Activated T-cell treated with anti-CD3 and anti-CD28 coated beads for 48 hours (primary cell): ENCODE results near the gene SLC25A25.
"Not testable (repeated sequence)": the region's sequence is repeated elsewhere in the genome, so short reads cannot be mapped to it uniquely, and the experiment has no call there.

Experiments used
- DNase-seq: peaks from one replicate; pipeline ENCODE4 v3.0.0-alpha.2; 2020; ENCODE audit warnings: low read depth

SLC25A25 gene

DNA sequence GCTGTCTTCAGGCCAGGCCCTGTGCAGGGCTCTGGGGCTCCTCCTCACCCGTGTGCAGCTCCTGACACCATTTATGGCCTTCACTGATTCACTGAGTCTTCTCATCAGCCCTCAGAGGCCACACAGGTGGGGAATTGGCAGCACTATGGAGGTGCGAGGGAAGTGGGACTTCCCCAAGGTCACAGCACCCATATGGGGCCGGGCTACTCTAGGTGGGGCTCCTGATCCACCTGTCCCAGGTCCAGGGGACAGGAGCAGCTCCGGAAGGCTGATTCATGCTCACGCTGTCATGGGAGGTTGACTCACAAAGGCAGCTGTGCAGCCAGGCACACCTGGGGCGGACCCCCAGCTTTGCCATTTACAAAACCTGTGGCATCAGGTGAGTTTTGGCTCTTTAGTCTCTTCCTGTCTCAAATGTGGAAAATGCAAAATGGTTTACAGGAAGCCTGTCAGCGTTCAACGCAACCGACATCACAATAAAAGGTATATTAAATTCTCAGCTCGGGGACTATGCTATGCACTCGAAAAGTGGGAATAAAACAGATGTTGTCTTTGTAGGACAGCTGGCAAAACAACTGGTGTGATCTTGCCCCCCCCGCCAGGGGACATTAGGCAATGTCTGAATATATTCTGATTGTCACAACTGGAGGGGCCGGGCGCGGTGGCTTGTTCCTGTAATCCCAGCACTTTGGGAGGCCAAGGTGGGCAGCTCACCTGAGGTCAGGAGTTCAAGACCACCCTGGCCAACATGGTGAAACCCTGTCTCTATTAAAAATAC, 15.9 kb upstream of the SLC25A25 start:
- no peak for DNase-seq

DNA sequence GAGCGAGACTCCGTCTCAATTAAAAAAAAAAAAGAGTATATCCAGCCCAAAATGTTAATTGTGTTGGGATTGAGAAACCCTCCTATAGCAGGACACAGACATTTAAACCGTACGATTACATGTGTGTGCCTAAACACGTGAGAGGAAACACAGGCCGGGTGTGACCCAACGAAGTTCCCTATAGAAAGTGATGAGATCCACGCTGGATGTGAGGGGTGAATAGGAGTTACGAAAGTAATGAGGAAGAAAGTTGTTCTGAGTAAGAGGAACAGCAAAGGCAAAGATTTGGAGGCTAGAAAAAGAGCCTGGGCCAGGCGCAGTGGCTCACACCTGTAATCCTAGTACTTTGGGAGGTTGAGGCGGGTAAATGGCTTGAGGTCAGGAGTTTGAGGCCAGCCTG, 14.5 kb upstream of the SLC25A25 start:
- no peak for DNase-seq

DNA sequence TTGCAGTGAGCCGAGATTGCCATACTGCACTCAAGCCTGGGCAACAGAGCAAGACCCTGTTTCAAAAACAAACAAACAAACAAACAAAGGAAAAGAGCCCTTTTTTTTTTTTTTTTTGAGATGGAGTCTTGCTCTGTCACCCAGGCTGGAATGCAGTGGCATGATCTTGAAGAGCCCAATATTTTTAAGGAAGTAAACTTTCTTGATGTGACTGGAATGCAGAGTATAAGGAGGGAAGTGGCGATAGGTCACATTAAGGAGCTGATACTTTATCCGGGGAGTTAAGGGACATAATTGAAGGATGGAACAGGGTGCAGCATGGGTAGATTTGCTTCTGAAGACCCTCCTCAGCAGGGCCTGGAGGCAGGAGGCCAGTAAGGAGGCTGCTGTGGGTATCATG, 13.9 kb upstream of the SLC25A25 start:
- no peak for DNase-seq

DNA sequence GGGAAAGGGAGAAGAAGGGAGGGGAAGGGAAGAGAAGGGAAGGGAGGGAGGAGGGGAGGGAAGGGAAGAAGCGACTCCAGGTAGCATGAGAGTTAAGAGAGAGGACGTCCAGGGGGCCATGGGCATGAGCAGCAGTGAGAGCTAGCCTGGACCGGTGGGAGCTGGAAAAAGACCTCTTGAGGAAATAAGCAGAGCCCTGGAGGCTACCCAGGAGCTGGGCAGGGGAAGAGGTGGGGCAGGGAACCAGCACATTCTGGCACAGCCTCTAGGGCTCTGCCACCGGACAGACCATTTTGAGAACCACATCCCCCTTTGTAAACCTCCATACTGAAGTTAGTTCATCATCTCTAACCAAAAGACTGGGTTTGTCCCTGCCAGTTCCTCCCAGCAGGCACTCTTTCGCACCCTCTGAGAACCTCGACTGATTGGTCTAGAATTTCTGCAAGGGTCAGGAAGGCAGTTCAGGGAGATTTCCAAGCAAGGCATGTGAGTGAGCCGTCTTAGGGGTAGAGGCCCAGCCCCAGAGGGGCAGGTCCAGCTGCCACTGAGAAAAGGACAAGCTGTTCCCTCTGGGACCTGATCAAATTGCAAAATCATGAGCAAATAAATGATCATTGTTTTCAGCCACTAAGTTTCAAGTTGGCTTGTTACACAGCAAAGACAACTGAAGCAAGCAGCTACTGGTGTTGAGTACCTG, 12.5 kb upstream of the SLC25A25 start:
- DNase-seq = no peak

DNA sequence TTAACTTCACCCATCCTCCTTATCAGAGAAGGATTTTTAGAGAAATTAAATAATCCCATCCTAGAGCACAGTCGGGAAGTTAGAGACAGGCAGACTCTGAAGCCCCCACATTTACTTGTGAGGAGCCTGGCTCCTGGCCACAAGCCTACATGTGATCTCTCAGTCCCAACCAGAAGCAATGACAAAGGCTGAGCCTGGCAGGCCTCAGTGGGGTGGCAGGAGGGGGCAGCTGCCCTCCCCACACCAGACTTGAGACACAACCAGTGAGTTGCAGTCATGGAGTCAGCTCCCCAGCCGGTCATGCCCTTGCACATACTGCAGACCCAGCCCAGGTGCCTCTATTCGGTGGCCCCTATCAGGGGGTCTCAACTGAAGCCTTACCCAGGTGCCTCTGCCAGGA, 11.9 kb upstream of the SLC25A25 start:
- no peak for DNase-seq

DNA sequence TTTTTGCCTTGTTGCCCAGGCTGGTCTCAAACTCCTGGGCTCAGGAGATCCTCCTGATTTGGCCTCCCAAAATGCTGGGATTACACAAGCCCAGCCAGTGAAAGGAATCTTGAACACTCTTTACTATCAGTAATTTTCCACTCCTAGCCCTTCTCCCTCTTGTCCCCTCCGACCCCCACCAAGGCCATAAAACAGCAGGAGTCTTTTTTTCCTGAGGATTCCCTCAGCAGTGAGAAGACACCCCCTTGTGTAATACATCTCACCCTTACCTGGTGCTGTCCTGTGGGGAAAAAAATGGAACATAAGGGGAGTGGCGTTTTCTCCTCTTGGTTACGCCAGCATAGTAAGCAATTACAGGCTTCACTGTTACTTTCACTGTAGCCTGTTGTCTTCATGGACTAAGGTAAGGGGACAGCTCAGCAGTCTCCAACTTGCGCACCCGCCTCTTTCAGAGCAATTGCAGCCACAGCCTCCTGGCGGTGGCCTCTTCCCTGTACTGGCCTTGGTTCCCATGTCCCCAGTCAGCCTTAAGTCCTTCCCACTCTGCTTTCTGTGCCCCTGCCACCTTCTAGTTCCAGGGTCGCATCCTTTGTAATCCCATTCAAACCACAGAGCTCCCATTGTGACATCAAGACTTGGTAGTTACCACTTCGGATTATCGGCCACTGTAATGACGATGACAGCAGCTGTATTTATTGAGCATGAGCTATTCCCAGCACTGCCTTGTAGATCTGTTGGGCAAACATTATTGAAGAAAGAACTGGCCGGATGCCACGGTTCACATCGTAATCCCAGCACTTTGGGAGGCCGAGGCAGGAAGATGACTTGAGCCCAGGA, 10.9 kb upstream of the SLC25A25 start:
- no peak for DNase-seq

DNA sequence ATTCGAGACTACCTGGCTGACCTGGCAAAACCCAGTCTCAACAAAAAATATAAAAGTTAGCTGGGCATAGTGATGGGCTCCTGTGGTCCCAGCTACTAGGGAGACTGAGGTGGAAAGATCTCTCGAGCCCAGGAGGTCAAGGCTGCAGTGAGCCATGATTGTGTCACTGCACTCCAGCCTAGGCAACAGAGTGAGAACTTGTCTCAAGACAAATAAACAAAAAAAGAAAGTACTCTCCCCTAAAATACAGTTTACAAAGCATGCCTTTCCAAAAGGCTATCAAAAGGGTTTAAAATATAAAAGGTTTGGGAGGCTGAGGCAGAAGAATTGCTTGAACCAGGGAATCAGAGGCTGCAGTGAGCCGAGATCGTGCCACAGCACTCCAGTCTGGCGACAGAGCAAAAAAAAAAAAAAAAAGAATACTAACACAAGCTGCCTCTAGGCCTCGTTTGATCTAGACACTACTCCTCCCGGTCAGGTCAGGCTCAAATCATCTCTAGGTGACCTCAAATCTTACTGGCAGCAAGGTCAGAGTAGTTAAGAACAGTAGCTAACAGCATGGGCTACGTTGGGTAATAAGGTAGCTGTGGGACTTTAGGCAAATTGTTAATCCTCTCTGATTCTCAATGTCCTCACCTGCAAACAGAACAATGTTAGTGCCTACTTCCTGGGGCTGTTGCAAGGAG, 10.2 kb upstream of the SLC25A25 start:
- no peak for DNase-seq

DNA sequence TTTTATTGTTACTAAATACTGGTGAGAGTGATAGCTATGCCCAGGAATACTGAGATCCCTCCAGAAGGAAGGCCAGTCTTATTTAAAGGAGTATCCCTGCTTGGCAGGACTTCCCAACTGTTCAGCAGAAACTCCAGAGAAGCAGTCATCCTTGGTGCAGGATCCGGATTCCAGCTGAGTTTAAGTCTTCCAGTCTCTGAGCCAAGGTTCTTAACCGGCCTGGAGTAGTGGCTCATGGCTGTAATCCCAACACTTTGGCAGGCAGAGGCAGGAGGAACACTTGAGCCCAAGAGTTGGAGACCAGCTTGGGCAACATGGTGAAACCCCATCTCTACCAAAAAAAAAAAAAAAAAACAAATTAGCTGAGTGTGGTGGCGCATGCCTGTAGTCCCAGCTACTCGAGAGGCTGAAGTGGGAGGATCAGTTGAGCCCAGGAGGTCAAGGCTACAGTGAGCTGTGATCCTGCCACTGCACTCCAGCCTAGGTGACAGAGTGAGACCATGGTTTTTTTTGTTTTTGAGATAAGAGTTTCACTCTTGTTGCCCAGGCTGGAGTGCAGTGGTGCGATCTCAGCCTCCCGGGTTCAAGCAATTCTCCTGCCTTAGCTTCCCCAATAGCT, 8.6 kb upstream of the SLC25A25 start:
- no peak for DNase-seq

DNA sequence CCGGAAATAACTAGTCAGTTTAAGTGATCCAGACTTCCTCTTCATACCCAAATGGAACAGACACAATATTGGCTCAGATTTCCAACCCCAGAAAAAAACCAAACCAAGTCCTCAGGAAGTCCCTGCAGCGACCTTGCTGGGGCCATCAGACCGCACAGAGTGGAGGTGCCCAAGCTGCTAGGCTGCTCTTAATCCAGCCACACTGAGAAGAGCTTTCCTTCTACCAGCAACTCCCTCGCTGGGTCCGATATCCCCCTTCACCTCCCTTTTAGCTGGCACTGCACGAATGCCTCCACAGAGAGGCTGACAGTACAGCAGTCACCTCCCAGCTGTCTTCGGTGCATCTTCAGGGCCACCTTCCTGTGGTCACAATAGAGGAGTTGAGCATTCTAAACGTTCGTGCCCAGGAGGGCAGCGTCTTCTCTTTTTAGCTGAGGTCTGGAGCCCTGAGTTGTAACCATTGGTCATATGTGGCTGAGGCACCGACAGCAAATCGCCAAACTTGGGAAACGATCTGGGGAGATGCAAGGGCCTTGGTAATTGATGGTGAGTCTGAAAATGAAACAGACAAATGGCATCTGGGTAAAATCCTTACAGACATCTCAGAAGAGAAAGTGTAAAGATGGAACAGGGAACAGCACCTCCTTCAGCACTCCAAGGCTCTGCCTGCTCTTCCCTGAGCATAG, 6.6 kb upstream of the SLC25A25 start:
- no peak for DNase-seq

DNA sequence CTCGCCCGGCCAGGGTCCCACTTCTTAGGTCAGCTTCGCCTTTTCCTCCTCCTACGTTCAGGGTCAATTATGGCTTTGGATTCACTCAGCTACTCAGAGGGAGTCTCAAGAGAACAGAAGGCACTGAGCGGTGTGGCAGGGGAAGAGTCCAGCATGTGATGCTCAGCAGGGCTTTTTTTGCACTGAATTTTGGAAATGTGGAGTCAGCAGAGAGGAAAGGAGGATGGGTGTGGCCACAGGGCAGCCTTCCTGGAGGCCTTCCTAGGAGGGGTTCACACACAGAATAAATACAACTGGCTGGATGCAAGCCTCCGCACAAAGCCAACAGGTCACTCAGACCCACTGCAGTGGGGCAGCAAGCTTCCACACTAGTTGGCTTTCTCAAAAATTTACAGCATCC, 5.8 kb upstream of the SLC25A25 start:
- no peak for DNase-seq

DNA sequence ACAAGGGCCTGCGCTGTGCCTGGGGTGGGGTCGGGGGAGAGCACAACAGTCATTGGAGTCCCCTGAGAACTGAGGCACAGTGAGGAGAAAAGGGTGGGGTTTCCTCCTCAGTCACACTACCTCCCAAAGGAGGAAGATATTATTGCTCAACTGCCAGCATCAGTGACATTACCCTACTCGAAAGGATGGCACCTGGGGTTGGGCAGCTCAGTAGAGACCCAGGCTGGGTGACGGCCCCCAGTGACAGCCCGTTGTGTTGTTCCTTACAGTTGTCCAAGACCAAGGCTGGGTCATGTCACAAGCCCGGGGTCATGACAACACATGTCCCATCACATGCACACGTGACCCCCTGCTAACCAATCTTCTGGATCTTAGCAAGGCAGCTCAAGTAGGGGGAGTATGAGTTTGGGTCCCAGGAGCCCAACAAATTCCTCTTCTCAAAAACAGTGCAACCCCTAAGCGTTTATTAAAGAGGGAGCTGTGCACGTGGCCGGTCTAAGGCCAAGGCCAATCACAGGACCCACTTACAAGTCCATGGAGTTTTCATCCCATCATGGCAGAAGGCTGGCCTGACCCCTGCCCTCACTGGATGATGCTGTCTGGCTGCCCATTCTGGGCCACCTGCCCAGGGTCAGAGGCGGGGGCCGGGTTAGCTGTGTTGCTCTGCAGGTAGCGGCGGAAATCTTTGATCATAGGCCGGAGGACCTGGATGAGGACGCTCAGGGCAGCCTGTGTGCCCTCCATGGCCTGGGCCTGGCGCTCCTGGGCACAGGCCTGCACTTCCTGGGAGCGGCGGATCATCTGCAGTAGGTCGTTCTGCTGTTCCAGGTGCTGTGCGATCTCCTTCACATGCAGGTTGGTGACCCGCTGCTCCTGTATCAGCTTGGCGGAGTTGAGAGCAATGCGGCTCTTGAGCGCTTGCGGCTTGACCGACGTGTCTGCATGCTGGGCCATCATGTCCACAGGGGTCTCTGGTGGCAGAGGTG, 4.9 kb upstream of the SLC25A25 start:
- DNase-seq = no peak

DNA sequence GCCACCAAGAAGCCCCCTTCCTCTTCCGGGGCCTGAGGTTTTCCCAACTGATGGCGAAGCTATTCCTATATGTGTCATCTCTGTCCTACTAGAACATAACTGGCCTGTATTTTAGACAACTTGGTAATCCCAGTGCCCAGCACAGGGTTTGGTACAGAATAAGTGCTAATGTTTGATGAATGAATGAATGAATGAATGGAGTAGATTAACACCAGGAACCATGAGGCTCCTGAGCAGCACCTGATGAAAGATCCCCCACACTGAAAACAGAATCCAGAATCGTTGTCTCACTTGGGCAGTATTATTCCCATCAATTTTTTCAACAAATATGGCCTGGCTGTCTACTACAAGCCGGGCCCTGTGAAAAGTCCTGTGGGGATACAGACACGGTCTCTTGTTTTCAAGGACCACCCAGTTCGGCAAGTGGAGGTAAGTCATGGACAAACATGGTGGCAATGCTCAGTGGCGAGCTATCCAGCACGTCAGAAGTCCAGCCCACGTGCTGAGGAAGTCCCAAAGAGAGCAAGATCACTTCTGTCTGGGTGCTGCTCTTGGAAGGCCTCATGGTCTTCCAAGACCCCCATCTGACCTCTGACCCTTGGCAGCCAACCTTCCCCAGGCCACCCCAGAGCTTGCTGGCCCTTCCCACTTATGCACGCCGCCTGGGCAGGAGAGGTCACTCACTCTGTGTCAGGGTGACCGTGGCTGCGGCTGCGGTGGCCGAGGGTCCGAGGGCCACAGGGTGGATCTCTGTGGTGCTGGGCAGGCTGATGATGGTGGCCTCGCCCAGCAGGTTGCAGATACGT, 1.9 kb upstream of the SLC25A25 start:
- DNase-seq = no peak

DNA sequence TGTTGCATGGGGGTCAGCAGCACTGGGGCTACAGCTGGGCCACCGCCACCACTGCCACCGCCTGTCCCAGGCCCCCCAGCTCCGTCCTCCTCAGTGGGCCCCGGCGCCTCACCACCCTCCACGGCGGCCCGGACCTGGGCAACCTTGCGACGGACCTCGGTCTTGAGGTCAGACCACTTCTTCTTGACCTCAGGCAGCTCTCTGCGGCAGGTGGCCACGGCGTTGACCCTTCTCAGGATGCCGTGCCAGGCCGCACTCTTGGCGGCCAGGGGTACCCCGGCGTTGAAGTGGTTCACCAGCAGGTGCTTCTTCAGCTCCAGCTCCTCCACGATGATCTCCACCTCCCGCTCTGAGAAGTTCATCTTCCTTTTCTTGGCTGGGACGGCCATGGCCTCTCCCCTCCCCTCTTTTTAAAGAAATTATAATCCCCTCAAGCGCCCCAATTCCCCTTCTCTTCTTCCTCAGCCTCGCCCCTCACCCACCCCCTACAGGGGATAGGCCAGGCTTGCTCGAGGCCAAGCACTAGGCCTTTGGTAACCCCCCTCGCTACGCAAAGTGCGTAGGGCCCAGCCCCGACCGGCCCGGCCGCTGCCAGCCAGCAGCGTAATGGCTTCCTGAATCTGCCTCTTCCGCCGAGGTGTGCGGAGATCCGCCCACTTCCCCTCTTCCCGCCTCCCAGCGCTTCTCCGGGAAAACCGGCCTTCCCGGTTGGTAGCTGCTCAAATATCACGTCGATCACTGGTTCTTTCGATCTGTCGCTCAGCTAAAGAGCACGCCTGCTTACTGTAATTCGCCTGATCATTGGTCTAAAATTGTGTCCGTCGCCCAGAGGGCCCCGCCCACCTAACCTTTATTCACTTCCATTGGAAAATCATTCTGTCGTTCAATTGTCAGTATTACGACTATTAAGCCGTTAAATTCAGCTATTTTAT, 1.1 kb upstream of the SLC25A25 start, which contains the start of gene NAIF1:
Gene NAIF1 (minus strand): TSS at position 608 of the 932 bp plus-strand sequence. CDS start 219 bp downstream, at position 389.
- peak; percentile 93 for DNase-seq

DNA sequence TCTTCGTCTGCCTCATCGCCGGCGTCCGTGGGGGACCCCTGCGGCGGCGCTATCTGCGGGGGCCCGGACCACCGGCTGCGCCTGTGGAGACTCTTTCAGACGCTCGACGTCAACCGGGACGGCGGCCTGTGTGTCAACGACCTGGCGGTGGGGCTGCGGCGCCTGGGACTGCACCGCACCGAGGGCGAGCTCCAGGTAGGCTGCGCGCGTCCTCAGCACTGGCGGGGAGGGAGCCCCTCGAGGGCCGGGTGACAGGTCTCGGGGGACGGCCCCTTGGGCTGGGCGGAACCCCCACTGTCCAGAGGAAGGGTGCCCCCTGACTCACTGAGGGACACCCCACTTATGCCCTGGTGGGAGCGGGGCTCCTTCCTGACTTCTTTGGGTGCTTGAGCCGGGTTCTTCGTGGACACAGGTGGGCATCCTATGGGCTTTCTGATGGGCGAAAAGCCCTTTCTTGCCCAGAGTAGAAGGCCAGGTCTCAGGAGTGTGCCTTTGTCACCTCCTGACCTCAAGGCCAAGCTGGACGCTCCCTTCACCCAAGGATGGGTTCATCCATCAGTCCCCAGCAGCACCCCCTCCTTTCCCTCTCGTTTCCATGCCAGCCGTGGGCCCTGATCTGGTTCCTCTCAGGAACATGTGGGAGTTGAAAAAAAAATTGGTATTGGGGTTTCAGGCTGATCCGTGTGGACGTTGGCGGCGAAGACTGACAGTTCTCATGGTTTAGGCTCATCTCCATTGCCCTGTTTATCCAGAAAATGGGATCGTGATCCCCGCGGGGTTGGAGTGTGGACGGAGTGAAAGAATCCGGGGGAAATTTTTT, 564 bp downstream of the SLC25A25 start:
- DNase-seq = no peak

DNA sequence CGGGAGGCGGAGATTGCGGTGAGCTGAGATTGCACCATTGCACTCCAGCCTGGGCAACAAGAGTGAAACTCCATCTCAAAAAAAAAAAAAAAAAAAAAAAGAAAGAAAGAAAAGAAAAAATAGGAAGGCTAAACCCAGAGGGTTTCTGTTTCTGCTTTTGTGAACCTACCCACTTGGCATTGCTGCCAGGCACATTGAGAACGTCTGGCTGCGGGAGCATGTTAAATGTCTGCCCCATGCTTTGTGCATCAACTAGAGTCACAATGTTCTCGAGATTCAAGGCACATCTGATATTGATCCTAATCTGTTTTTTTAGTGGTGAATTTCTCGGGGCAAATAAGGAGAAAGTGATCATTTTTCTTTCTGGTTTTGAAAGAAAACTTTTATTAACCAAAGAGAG, 2.8 kb downstream of the SLC25A25 start:
- DNase-seq = no peak

DNA sequence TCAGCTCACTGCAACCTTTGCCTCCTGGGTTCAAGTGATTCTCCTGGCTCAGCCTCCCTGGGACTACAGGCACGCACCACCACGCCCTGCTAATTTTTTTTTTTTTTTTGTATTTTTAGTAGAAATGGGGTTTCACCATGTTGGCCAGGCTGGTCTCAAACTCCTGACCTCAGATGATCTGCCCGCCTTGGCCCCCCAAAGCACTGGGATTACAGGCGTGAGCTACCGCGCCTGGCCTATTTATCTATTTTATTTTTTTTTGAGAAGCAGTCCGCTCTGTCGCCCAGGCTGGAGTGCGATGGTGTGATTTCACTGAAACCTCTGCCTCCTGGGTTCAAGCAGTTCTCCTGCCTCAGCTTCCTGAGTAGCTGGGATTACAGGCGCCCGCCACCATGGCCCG, 3.4 kb downstream of the SLC25A25 start:
- DNase-seq = not testable (repeated sequence)
